Amniotic epithelial cell (primary cell): ENCODE measurements around the gene GRB2.
"Not testable (repeated sequence)": the region's sequence is repeated elsewhere in the genome, so short reads cannot be mapped to it uniquely, and the experiment has no call there.

ENCODE experiments used
- DNase-seq: peaks from one replicate; pipeline ENCODE4 v3.0.0-alpha.2; 2010; ENCODE audit warnings: low read depth

GRB2 gene

DNA sequence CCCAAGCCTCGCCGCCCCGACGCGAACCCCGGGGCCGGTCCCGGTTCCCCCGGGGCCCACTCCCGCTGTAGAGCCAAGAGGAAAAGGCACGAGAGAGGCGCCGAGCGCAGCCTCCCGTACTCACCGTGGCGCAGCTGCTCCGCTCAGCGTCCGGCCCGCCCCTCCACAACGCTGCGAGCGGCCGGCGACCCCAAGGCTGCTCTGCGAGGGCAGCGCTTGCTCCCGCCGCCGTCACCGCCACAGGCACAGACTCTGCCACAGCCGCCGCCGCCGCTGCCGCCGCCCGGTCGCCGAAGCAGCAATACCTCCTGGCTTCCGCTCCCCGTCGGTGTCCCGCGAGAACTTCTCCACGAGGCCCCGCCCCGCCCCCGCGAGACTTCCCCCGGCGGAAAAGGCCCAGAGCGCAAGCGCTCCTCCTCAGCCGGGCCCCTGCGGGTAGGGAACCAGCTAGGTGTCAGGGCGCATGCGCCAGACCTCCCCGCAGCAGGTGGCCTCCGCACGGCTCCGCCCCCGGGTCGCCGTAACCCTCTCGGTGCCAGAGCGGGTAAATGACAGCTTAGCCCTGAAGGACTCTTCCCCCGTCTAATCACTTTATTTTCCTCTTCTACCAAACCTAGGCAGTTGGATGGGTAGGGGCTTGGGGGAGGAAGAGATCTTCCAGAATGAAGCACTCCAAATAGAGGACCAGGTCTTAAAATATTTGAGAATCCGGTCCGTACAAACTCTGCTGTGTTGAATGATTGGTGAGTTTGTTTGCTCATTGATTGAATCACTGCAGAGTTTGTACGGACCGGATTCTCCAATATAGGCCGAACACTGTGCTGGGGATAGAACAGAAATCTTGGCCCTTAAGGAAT is at the start of gene GRB2:
Gene GRB2, minus strand, starts transcription at position 314 of the 857 bp plus-strand sequence. CDS start 12,050 bp downstream, outside the sequence.
- peak; percentile 88 for DNase-seq

DNA sequence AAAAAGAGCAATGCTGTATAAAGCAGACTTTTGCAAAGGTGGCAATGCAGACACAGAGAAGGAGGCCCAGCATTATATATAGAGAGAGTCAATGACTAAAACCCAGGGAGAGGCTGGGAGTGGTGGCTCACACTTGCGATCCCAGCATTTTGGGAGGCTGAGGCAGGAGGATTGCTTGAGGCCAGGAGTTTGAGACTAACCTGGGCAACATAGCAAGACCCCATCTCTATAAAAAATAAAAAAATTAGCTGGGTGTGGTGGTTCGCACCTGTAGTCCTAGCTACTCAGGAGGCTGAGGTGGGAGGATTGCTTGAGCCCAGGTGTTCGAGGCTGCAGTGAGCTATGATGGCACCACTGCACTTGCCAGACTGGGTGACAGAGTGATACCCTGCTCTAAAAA is 49.2 kb upstream of the GRB2 start:
- DNase-seq, result not testable (repeated sequence)

GRCh38 chr17:75454193-75454592 is 48.7 kb upstream of the GRB2 start:
- no peak for DNase-seq

DNA sequence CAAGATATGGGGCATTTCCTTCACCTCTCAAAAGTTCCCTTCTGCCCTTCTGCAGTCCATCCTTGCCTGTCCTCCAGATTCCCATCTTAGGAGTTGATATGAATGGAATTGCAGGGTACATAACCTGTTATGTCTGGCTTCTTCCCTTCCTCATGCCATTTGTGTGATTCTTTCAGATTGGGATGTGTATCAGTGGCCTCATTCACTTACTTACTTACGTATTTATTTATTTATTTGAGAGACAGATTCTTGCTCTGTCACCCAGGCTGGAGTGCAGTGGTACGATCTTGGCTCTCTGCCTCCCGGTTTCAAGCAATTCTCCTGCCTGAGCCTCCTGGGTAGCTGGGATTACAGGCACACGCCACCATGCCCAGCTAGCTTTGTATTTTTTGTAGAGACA is 44.8 kb upstream of the GRB2 start:
- DNase-seq, result no peak

DNA sequence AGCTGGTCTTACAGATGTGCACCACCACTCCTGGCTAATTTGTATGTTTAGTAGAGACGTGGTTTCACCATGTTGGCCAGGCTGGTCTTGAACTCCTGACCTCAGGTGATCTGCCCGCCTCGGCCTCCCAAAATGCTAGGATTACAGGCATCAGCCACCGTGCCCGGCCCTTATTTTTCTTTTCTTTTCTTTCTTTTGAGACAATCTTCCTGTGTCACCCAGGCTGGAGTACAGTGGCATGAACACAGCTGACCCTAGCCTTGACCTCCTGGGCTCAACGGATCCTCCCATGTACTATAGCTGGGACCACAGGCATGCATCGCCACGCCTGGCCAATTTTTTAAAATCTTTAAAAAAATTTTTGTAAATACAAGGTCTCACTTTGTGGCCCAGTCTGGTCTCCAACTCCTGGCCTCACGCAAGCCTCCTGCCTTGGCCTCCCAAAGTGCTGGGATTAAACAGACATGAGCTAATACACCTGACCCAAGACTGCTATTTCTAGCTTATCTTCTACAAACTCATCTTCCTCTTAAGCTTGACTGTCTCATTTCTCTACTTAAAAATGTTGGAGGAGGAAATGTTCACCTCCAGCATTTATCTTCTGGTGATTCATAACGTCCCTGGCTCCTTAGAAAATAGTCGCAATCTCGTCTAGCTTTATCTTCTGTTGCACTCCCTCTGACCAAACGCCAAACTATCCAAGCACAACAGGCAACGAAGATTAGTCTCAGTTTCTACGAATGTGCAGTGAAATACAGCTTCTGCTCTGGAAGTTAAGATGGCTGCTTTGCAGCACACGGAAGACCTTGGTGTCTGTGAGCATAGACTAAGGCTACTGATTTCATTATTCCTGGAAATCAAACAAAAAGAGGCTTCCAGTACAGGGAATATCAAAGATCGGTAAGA is 42.7 kb upstream of the GRB2 start:
- DNase-seq, result peak; percentile 90

- DNase-seq, result not testable (repeated sequence)
Observed at GRCh38 chr17:75445896-75446295, 40.4 kb upstream of the GRB2 start.

DNA sequence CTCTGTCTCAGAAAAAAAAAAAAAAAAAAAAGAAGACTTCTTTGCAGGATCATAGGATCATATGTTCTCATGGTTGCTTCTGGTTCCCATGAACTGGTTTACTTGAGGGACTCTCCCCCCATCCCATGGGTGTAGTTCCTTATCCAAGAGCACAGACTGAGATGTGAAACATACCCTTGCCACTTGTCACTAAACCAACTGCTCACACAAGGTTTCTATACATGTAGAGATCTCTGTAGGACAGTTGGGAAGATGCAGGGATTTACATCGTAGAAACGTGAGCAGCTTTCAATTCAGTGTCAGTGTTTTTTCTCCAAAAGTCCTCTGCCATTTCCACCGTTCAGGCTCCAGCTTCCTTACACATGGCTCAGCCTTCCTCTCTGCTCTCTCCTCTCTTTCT is 39.8 kb upstream of the GRB2 start:
- DNase-seq, result no peak

DNA sequence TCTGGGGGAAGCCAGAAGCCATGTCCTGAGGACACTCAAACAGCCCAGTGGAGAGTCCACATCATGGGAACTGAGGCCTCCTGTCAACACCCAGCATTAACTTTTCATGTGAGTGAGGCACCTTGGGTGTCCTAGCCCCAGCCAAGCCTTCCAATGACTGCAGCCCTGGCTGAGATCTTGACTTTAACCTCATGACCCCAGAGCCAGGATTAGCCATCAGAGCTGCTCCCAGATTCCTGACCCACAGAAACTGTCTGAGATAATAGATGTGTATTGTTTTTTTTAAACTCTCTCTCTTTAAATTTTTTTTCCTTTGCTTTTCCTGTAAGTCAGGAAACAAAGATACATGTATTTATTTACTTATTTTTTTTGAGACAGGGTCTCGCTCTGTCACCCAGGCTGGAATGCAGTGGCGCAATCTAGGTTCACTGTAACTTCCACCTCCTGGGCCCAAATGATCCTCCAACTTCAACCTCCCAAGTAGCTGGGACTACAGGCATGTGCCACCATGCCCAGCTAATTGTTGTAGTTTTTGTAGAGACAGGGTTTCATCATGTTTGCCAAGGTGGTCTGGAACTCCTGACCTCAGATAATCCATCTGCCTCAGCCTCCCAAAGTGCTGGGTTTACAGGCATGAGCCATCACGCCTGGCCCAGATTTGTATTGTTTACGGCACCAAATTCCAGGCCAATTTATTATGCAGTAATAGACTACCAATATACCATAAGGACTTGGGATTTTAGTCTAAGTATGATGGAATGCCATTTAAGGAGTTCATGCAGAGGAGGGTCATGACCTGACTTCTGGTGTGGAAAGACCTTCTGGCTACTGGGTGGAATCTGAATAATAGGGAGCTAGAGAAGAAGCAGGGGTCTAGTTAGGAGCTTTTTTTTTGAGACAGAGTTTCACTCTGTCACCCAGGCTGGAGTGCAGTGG is 37.0 kb upstream of the GRB2 start:
- peak; percentile 40 for DNase-seq

GRCh38 chr17:75440738-75441448 is 35.4 kb upstream of the GRB2 start:
- DNase-seq, result peak; percentile 45

GRCh38 chr17:75439287-75439686 is 33.8 kb upstream of the GRB2 start:
- no peak for DNase-seq

- DNase-seq, result not testable (repeated sequence)
Observed at GRCh38 chr17:75437404-75437803, 31.9 kb upstream of the GRB2 start.

DNA sequence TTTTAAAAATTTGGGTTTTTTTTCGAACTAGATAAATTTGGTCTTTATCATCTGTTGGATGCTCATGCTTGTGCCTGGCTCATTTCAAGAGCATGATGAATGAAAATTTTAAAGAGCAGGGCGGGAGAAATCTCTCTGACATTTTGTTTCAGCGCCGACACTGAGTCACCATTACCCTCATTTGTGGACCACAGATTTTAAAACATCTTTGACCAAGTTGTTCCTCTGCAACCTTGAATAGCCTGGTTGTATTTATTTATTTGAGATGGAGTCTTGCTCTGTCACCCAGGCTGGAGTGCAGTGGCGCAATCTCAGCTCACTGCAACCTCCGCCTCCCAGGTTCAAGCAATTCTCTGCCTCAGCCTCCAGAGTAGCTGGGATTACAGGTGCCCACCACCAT is 29.0 kb upstream of the GRB2 start:
- DNase-seq, result not testable (repeated sequence)

DNA sequence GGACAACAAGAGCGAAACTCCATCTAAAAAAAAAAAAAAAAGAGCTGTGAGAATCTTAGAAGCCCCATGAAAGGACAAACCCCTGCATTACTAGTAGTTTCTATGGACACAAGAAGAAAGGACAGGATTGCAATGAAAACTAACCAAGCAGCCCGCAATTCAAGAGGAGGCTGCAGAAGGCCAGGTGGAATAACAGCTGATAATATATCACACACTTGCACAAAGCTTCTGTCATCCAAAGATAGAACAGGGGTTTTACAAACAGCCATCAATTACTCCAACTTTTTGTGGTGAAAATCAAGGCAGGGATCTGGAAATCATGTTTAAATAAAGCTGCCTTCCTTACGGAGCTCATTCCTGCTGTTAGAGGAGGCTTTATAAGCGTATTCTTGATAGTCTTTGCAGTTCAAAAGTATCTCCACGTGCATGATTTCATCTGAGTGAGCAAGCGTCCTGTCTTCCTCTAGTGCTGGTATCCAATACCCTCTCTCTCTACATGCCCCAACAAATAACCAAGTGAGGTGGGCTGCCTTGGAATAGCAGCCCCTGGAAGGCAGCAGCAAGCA is 27.8 kb upstream of the GRB2 start:
- no peak for DNase-seq

GRCh38 chr17:75430159-75430974 is 24.9 kb upstream of the GRB2 start:
- peak; percentile 72 for DNase-seq

GRCh38 chr17:75428543-75429469 is 23.3 kb upstream of the GRB2 start:
- peak; percentile 84 for DNase-seq

- DNase-seq, result no peak
Observed at GRCh38 chr17:75418531-75418930, 13.1 kb upstream of the GRB2 start.

DNA sequence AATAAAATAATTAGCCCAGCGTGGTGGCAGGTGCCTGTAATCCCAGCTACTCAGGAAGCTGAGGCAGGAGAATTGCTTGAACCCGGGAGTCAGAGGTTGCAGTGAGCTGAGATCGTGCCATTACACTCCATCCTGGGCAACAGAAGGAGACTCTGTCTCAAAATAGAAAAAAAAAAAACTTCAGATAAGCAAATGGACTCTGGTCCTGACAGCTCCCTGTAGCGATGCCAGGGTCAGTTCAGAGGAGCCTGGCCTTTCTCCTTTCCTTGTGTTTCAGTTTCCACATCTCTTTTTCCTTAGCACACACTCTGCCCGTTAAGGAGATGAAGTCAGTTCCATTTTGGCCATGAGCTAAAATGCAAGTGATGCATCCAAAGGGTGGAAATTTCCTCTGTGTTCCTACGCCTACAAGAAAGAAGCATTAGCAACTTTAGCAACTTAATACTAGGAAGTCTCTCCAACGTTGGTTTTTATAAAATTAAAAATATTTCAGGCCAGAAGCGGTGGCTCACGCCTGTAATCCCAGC is 11.6 kb upstream of the GRB2 start:
- DNase-seq, result no peak

DNA sequence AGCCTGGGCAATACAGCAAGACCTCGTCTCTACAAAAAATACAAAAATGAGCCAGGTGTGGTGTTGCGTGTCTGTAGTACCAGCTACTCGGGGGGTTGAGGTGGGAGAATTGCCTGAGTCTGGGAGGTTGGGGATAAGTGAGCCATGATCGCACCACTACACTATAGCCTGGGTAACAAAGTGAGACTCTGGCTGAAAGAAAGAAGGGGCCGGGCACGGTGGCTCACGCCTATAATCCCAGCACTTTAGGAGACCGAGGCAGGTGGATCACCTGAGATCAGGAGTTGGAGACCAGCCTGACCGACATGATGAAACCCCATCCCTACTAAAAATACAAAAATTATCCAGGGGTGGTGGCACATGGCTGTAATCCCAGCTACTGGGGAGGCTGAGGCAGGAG is 10.5 kb upstream of the GRB2 start:
- no peak for DNase-seq

- DNase-seq, result no peak
Observed at GRCh38 chr17:75414488-75414887, 9.0 kb upstream of the GRB2 start.
